MM.1S (cell line): ENCODE results near the gene ADARB1.

Source experiments
- DNase-seq: peaks from one replicate; pipeline ENCODE4 v3.0.0-alpha.2; 2015
- H2AFZ ChIP-seq: fragments of 300-600 bp; sonication (generic); 2 replicates; pipeline ENCODE4 v1.6.0; 2016; ENCODE audit warnings: antibody characterized with exemption, low read length
- H3F3A ChIP-seq: fragments of 300-600 bp; sonication (generic); 2 replicates; pipeline ENCODE4 v1.6.1; 2016; ENCODE audit warnings: mild to moderate bottlenecking, antibody characterized with exemption, low read length, moderate library complexity, mixed read lengths; ENCODE audit not compliant: insufficient read depth
- H3K27ac ChIP-seq: fragments of 300-600 bp; sonication (generic); 2 replicates; pipeline ENCODE4 v1.5.1; 2016; ENCODE audit warnings: mild to moderate bottlenecking, low read length
- H3K27me3 ChIP-seq: fragments of 300-600 bp; sonication (generic); replicated peaks from 2 replicates; pipeline ENCODE4 v1.6.0; 2016; ENCODE audit warnings: low read length; ENCODE audit not compliant: insufficient read depth
- H3K36me3 ChIP-seq: fragments of 300-600 bp; sonication (generic); replicated peaks from 2 replicates; pipeline ENCODE4 v1.6.1; 2016; ENCODE audit warnings: mild to moderate bottlenecking, low read length, mixed read lengths; ENCODE audit not compliant: insufficient read depth
- H3K4me1 ChIP-seq: fragments of 300-600 bp; sonication (generic); 2 replicates; pipeline ENCODE4 v1.6.1; 2016; ENCODE audit warnings: low read length, mixed read lengths
- H3K4me2 ChIP-seq: fragments of 300-600 bp; sonication (generic); 2 replicates; pipeline ENCODE4 v1.6.0; 2016; ENCODE audit warnings: low read depth, low read length
- H3K4me3 ChIP-seq: fragments of 300-600 bp; sonication (generic); 2 replicates; pipeline ENCODE4 v1.5.1; 2016; ENCODE audit warnings: low read length, mixed read lengths
- H3K79me2 ChIP-seq: fragments of 300-600 bp; sonication (generic); 2 replicates; pipeline ENCODE4 v1.6.1; 2016; ENCODE audit warnings: mixed run types, low read length, mixed read lengths
- H3K9ac ChIP-seq: fragments of 300-600 bp; sonication (generic); 2 replicates; pipeline ENCODE4 v1.6.1; 2016; ENCODE audit warnings: low read length, mixed read lengths
- H3K9me2 ChIP-seq: fragments of 300-600 bp; sonication (generic); replicated peaks from 2 replicates; pipeline ENCODE4 v1.6.1; 2016; ENCODE audit warnings: mild to moderate bottlenecking, low read length, mixed read lengths; ENCODE audit not compliant: insufficient read depth
- H3K9me3 ChIP-seq: fragments of 300-600 bp; sonication (generic); replicated peaks from 2 replicates; pipeline ENCODE4 v1.6.1; 2016; ENCODE audit warnings: mild to moderate bottlenecking, low read length, mixed read lengths; ENCODE audit not compliant: insufficient read depth
- H4K20me1 ChIP-seq: fragments of 300-600 bp; sonication (generic); 2 replicates; pipeline ENCODE4 v1.6.1; 2016; ENCODE audit warnings: mild to moderate bottlenecking, low read length, moderate library complexity, mixed read lengths; ENCODE audit not compliant: insufficient read depth
- EZH2 ChIP-seq: fragments of 300-600 bp; sonication (generic); optimal IDR thresholded peaks from 2 replicates; pipeline ENCODE3; 2017; ENCODE audit warnings: low read depth, mild to moderate bottlenecking, antibody characterized with exemption, low read length, mixed read lengths
- EZH2phosphoT487 ChIP-seq: fragments of 300-600 bp; sonication (generic); IDR thresholded peaks from 2 replicates; pipeline ENCODE4 v1.6.1; 2018; ENCODE audit warnings: antibody characterized with exemption, low read length
- TF ChIP-seq, protein P1 (sequence below): fragments of 300-600 bp; sonication (generic); IDR thresholded peaks from 2 replicates; pipeline ENCODE4 v1.5.1; 2016; ENCODE audit warnings: antibody characterized with exemption, low read length, mixed read lengths

ADARB1 gene

DNA sequence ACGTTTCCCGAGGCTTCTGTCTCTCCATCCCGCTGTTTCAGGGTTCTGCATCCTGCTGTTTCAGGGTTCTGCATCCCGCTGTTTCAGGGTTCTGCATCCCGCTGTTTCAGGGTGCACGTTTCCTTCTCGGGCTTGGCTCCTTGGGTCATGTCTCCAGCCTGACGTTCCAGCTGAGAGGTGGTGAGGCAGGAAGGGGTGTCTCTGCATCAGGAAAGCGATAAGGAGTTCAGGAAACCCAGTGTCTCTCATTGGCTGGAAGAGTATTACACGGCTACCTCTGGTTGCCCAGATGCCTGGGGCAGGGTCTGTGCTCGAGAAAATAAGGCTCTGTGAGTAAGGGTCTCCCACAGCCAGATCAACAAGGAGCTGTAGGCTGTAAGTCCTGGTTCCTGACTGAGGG lies 21.1 kb downstream of the ADARB1 start:
- Histone ChIP-seq H3K9me3 (no peaks in the 10 kb centered on the region), H4K20me1 (no peaks in the 10 kb centered on the region), H3K9me2 (no peaks in the 10 kb centered on the region), H3K27ac (no peak overlapping the region), H3K4me2 (no peak overlapping the region), H3F3A (no peaks in the 10 kb centered on the region), H3K9ac (no peak overlapping the region), H3K79me2 (no peaks in the 10 kb centered on the region), H3K27me3 (peaks cover 99% of the 10 kb centered on the region), H3K4me1 (no peaks in the 10 kb centered on the region), H3K4me3 (no peak overlapping the region), H3K36me3 (no peaks in the 10 kb centered on the region), H2AFZ (no peak overlapping the region)
- no peak for TF ChIP-seq EZH2
- TF ChIP-seq, protein P1, sequence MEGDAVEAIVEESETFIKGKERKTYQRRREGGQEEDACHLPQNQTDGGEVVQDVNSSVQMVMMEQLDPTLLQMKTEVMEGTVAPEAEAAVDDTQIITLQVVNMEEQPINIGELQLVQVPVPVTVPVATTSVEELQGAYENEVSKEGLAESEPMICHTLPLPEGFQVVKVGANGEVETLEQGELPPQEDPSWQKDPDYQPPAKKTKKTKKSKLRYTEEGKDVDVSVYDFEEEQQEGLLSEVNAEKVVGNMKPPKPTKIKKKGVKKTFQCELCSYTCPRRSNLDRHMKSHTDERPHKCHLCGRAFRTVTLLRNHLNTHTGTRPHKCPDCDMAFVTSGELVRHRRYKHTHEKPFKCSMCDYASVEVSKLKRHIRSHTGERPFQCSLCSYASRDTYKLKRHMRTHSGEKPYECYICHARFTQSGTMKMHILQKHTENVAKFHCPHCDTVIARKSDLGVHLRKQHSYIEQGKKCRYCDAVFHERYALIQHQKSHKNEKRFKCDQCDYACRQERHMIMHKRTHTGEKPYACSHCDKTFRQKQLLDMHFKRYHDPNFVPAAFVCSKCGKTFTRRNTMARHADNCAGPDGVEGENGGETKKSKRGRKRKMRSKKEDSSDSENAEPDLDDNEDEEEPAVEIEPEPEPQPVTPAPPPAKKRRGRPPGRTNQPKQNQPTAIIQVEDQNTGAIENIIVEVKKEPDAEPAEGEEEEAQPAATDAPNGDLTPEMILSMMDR, result no peak
- TF ChIP-seq EZH2phosphoT487, result no peak
- no peak for DNase-seq

DNA sequence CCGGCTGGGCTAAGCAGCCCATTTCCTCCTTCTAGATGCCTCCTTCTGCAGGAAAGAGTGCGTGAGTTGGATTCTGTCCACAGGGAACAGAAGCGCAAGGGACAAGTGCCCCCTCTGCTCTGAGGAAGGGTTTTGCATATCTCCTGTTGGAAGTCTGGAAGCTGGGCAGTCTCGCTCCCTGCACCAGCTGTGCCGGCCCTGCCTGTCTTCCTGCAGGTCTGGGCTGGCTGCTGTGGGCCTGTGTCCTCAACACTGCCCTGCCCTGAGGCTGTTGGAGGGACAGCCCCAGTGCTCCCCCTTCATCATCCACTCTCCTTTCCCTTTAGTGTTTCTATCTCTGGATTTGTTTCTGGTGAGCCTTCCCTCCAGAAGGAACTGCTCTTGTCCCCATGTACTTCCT lies 21.8 kb downstream of the ADARB1 start:
- Histone ChIP-seq H4K20me1 (no peaks in the 10 kb centered on the region), H3K4me1 (no peaks in the 10 kb centered on the region), H2AFZ (no peak overlapping the region), H3K9me2 (no peaks in the 10 kb centered on the region), H3K9me3 (no peaks in the 10 kb centered on the region), H3K4me3 (no peak overlapping the region), H3K27ac (no peak overlapping the region), H3K4me2 (no peak overlapping the region), H3K36me3 (no peaks in the 10 kb centered on the region), H3K27me3 (peaks cover 97% of the 10 kb centered on the region), H3F3A (no peaks in the 10 kb centered on the region), H3K9ac (no peak overlapping the region), H3K79me2 (no peaks in the 10 kb centered on the region)
- TF ChIP-seq, protein P1, result no peak
- TF ChIP-seq EZH2 (no peak), EZH2phosphoT487 (no peak)
- no peak for DNase-seq

DNA sequence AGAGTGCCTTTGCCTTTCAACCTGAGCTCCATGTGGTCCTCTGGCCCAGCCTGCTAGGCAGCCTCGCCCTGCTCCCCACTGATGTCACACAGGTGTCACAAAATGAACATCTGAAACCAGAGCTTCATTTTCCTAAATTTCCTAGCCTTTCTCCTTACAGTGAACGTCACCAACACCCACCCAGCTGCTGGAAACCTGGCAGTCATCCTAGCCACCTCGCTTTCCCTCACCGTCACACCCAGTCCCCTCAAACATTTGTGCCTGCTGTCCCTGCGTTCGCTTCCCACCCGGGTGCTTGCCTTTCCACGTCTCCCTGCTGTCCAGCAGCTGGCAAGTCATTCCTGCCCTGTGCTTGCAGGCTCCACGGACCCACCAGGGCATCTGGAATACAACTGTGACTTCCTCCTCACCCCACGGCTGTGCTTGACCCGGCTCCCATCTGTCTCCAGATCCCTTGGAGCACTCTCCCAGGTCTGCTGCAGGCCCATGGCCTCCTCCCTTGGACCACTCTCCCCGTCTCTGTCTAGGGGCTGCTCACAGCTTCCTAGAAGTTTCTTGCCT lies 23.5 kb downstream of the ADARB1 start:
- no peak overlapping the region for H3K27ac ChIP-seq
- H3K4me3 ChIP-seq, result no peak overlapping the region
- no peaks in the 10 kb centered on the region for H4K20me1 ChIP-seq
- no peaks in the 10 kb centered on the region for H3F3A ChIP-seq
- peaks cover 97% of the 10 kb centered on the region for H3K27me3 ChIP-seq
- H3K4me1 ChIP-seq, result no peaks in the 10 kb centered on the region
- H2AFZ ChIP-seq, result no peak overlapping the region
- H3K79me2 ChIP-seq, result no peaks in the 10 kb centered on the region
- no peaks in the 10 kb centered on the region for H3K36me3 ChIP-seq
- no peak overlapping the region for H3K9ac ChIP-seq
- no peak for TF ChIP-seq EZH2phosphoT487
- no peak for TF ChIP-seq EZH2
- TF ChIP-seq, protein P1, result no peak
- no peaks in the 10 kb centered on the region for H3K9me2 ChIP-seq
- DNase-seq, result no peak
- H3K9me3 ChIP-seq, result no peaks in the 10 kb centered on the region
- no peak overlapping the region for H3K4me2 ChIP-seq
